ENCODE measurements around the gene MYH15.
A peak's percentile ranks its signal among the peaks of the same experiment; 100 is the strongest.

DNA sequence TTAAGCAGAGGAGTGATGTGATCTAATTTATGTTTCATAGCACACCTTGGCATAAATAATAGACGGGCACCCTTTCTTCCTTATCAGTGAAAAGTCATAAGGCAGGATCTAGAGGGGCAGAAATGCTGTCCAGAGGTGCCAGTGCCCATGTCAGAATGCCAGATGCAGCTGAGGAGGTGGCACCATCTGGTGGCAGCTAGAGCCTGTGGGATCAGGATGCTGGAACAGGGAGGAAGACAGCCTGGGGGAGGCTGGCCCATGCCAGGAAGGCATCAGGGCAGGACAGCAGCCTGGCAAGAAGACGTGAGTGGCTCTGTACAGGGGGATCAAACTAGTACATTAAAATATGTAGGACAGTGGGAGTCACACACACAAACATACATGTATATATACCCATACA lies 16.5 kb downstream of the MYH15 start:
- TF ChIP-seq SMC3 (IDR thresholded peaks at IDR 0.05; ENCODE audit: borderline replicate concordance, low read length) (no peak), CTCF (IDR thresholded peaks at IDR 0.05 in 2 of 3, conservative IDR thresholded peaks at IDR 0.05 in 1 of 3; ENCODE audit: control insufficient read depth in 2 of 3, extremely low read depth in 1 of 3, insufficient read depth in 1 of 3, low read depth in 3 of 3, low read length in 3 of 3) (peak in 1 of 3 experiments; percentile 11; a peak in 2 of 6 replicates), CREB1 (IDR thresholded peaks at IDR 0.05; ENCODE audit: low read depth) (no peak), NBN (IDR thresholded peaks at IDR 0.05) (no peak), IKZF2 (IDR thresholded peaks at IDR 0.05) (no peak), RFX5 (IDR thresholded peaks at IDR 0.05; ENCODE audit: low read depth, low read length) (no peak), ZBTB33 (IDR thresholded peaks at IDR 0.05) (no peak), EZH2 (IDR thresholded peaks at IDR 0.05; ENCODE audit: borderline replicate concordance, control insufficient read depth, low read depth, low read length) (no peak), ZBTB40 (IDR thresholded peaks at IDR 0.05; ENCODE audit: borderline replicate concordance) (no peak), BACH1 (IDR thresholded peaks at IDR 0.05; ENCODE audit: borderline replicate concordance) (no peak), JUNB (IDR thresholded peaks at IDR 0.05) (no peak), USF1 (IDR thresholded peaks at IDR 0.05; ENCODE audit: borderline replicate concordance, extremely low read length, insufficient read depth, low read depth, low read length) (no peak)
- TF ChIP-seq, protein P1, sequence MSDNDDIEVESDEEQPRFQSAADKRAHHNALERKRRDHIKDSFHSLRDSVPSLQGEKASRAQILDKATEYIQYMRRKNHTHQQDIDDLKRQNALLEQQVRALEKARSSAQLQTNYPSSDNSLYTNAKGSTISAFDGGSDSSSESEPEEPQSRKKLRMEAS (IDR thresholded peaks at IDR 0.05; ENCODE audit: low read depth, low read length): no peak

Measured in GM12878 (cell line).